NK-92 (cell line): Measurements from ENCODE around the gene MYH3.
"Not testable (repeated sequence)": the region's sequence is repeated elsewhere in the genome, so short reads cannot be mapped to it uniquely, and the experiment has no call there.

ENCODE experiments used
- DNase-seq: peaks from one replicate; lab custom pipeline; 2025; ENCODE audit not compliant: unreplicated experiment; lab: John Stamatoyannopoulos, UW

MYH3 gene

DNA sequence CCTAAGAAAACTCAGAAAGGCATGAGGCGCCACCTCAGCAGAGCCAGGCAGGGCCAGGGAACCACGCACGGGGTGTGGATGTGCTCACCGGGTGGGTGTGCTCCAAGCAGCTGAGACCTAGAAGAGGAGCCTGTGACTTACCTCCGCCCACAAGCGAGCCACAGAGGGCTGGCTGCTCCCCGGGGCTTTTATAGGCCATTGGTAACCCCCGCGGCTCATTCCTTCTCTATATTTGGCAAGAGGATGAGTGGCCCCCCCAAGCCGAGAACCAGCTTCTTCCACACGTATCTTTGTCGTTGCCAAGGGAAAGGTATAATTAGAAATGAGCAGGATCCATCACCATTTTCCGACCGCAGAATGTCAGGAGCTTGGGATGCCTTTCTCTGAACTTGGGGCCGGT is at the start of gene MYH3:
MYH3 (minus strand) TSS at position 162 of the 400 bp plus-strand sequence. CDS start 2,245 bp downstream, outside the sequence.
- no peak for DNase-seq

DNA sequence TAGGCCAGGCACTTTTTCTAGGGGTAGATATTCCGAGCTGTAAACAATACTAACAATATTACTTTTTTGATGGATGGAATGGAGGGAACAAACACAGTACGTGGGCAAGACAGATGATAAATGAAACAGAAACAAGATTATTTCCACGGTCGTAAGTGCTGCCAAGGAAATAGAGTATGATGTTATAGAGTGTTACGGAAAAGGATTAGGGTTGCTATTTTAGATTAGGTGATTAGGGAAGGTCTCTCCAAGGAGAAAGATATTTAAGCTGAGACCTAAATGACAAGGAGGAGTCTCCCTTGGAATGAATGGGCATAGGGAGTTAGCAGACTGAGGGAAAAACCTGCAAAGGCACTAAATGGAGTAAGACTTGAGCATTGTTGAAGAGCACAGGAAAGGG is 48.6 kb upstream of the MYH3 start:
- no peak for DNase-seq

DNA sequence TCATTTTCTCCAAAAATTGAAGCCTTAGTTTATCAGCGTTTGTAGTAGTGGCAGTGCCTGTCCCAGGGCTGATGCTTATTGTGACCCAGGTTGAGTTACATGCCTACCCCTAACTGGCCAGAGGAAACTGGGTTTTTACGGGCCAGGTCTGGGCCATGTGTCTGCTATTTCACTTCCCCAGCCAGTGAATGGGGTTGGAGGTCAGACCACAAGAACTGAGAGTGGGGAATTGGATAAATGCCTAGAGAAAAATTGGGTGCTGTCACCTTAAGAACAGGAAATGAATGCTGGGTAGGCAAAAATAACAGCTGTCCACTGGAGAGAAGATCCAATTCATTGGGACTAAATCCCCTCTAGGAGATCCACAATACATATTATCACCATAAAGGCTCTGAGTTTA is 45.5 kb upstream of the MYH3 start:
- DNase-seq, result no peak

DNA sequence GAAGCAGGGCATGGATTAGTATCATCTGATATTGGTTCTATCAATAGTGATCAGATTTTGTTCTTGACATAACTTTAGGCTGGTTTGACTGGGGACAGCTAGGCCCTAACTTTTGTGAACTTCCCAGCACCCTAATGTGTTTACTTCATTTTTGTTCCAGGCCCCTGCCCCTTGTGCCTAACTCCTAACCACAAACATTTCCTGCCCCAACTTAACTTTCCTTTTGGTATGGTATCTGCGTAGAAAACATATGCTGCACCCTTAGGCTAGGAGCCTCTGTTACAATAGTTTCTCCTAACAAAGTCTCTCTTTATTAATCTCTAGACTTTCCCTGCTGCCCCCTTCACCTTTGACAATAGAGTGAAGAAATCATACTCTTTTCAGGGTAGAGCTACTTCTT is 42.7 kb upstream of the MYH3 start:
- no peak for DNase-seq

DNA sequence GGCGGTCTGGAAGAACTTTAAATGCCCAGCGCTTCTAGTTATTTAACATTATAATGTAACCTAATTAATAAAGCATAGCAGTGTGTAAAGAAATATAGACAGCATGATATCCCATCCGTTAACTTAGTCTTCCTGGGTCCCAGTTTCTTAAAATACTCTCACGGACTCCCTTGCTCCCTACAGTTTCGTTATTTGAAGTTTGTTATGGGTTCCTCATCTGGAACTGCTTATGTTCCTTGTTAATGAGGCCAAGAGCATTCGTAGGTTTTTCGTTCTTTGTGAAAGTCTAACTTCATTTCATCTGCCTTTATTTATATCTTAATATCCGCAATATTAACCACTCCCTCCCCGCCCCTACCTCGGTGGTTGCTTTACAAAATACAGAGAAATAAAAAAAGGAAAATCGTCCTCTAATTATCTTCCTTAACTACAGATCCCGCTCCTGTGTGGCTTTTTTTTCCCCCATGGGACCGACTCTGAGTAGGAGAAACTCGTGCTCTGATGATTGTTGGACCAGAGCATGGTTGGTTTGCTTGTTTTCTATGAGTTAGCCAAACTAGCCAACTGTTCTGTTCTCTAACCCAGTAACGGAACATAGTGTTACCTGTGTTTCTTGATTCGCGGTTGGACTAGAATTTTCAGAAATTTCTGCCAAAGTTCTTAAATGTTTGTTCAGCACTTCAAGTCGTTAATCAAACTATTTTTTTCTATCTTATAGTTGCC is 41.1 kb upstream of the MYH3 start:
- DNase-seq, result no peak

DNA sequence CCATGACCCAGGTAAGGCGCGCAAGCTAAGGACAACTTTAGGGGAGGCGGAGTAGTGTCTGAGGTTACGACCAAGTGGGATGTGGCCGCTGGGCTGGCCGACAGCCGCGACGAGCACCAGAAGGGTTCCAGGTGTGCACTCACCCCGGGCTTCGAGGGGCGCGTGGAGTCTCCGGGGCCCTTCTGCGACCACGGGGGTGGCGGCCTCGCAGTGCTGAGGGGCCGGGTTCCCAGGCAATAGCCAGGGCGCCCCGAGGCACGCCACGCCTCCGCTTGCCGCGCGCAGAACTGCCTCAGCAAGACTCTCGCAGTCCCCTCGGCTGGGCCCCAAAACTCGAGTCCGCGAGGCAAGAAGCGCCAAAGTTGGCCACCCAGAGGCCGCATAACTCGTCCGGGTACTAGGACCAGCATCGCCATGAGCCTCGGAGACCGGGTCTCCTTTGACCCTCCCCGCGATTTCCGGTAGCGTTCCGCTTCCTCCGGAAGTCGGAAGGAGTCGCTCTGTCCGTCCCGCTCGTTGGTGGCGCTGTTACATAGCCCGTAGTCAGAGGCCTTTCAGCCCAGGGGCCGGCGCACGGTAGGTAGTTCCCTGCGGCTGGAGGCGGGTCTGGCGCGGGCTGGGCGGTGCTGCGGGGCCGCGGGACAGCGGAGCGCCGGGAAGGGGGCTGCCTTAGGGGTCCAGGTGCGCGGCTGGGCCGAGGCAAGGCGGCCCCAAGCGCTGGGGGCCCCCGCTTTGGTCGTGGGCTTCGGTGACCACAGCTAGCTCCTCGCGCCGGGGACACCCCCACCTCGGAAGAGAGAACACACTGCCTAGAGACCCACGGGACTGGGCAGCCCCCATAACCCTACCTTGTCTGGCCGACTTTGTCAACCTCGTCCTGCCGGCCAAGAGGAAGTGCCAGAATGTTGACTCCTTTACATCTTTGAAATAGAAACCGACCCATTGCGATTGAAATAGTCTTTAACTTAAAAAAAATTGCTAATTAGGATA is 40.3 kb upstream of the MYH3 start, which contains the start of the genes ADPRM and SCO1:
ADPRM (plus strand) TSS at position 503 of the 990 bp plus-strand sequence. CDS start 7,333 bp downstream, outside the sequence.
SCO1 (minus strand) TSS at position 442 of the 990 bp plus-strand sequence; CDS start at position 416, 26 bp downstream.
- peak; percentile 34 for DNase-seq

DNA sequence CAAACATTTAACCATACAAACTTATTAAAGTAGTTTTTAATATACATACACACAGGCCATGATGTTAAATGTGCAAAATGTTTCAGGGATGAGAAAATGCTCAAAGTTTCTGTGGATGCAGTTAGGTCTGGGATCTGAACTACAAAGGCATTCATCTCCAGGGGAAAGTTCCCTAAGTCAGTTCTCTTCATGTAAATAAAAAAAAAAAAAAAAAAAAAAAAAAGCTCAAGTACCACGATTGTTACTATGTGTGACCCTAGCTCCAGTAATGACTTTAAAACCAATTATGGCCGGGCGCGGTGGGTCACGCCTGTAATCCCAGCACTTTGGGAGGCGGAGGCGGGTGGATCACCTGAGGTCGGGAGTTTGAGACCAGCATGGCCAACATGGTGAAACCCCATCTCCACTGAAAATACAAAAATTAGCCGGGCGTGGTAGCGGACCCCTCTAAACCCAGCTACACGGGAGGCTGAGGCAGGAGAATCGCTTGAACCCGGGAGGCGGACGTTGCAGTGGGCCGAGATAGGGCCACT is 38.8 kb upstream of the MYH3 start:
- DNase-seq, result not testable (repeated sequence)

DNA sequence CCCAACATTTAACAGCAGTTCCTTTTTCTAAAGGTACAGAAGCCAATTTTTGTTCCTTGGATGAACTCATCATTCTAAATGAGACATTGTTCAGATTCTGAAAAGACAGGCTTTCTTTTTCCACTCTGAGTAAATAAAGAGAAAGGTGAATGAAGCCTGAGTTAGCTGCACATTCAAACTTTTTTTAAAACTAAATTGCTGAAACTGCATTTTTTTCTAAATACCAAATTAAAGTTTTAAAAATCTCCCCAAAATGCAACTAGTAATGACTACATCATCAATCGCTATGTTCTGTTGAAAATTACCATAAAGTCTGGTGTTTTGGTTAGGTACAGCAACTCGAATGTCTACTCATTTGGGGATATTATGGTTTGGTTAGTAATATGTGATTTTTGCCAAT is 30.4 kb upstream of the MYH3 start:
- DNase-seq, result no peak

DNA sequence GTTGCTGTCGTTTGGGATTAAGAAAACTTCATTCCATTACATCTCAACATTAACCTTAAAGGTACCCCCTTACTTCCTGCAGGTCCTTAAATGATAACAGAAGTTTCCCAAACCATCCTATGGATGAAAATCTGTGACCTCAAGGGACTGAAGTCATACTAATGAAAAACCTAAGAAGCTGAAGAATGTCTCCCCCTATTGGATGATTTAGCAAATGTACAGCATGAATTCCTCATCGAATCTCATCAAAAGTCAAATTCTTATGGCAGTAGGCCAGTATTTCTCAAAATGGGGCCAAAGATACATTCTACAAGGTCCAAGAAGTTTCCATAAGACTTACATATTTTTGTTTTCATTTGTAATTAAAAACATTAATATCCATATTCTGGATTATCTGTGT is 26.7 kb upstream of the MYH3 start:
- no peak for DNase-seq

DNA sequence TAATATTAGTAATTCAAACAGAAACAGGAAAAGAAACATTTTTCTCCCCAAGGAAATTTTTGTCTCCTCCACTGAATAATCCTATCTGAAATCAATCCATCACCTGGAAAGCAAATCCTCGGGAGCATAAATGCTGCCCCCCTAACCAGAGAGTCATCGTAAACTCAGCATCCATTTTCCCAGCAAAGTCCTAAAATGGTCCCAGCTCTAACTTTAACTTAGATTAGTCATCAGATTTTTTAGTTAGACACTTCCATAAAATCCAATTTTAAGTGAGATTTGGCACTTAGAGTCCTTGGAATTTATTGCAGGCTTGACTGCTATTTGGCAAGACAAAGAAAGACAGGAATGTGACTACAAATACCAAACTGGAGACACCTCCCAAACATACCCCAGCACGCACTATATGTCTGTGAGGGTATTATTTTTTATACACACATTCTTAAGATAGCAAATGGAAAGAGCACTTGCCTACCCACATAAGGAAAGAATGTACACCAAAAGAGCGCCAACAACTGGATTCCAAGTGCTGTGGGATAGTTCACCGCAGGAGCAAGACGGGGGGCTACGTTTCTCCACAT is 24.8 kb upstream of the MYH3 start:
- DNase-seq, result no peak

DNA sequence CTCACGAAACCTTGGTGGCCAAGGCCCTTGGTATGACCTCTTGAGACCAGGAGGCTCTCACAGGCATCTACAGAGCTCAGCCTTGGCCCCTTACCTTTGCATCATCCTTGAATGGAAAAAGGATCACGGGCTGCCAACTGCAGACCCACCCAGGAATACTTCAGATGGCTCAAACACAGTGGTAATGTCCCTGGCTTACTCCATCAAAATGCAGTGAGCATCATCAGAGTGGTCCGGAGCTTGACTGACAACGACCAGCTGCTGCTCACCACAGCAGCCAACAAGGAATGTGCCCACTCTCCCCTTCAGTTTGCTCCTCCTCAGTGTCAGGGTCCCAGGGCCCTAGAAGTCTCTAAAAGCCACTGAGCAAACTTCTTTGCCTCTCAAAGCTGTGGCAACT is 17.6 kb upstream of the MYH3 start:
- DNase-seq, result no peak

DNA sequence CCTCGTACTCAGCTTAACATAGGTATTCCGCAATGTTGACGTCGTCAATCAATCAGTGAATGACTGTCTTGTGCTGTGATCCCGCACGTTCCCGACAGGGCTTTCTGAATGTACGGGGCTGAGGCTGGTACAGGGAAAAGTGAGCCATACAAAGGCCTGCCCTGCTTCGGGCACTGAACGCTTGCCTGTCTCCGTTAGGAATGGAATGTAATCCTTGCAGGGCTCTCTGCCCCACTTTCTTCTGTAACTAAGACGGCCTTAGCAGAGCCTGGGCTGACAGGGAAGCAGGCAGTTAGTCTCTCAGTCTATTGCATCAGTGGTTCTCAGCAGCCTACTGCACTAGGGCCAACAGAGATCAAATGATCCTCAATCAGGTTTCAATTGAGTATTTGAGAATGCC is 16.2 kb upstream of the MYH3 start:
- no peak for DNase-seq

DNA sequence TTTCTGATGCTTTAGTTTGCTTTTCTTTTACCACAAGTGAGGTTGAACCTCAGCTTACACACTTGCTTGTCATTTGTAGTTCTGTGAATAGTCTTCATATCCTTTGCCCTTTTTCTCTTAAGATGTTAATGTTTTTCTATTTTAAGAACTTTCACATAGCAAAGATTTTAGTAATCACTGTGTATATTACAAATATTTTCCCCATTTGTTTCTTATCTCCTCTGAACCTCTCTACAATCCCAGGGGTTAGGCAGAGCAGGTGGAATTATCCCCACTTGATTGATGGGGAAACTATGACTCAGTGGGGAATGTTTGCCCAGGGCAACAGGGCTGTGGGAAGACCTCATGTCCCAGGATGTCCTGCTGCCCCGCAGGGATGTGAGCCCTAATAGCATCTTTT is 11.7 kb upstream of the MYH3 start:
- no peak for DNase-seq

DNA sequence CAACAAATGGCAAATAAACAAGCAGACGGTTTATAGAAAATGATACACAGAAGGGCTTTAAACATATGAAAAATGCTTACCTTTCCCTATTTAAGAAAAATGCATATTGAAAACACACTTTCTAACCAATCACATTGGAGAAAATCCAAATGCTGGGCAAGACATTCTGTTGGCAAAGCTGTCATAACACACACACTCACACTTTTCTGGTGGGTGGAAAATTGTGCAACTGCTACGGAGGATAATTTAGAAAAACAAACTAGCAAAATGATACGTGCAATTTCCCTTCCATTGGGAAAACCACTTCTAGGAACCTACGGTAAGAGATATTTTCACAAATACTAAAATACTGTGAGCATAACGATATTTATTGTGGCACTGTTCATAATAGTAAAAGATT is 9.8 kb upstream of the MYH3 start:
- no peak for DNase-seq

DNA sequence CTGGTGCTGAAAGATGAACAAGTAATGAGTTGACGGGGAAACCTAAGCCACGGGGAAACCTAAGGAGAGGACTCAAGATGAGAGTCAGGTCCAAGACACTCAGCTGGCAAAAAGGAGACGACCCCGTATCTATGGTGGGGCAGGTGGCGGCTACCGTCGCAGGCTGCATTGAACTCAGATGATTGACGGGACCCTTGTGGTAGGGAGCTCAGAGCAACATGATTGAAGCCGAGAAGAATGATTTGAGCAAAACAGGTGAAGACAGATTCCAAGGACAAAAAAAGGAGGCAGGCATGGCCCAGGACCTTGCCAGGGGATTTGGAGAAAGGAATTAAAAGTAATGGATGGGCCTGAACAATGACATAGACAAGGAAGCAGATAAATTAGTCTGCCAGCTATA is 7.5 kb upstream of the MYH3 start:
- DNase-seq, result no peak

DNA sequence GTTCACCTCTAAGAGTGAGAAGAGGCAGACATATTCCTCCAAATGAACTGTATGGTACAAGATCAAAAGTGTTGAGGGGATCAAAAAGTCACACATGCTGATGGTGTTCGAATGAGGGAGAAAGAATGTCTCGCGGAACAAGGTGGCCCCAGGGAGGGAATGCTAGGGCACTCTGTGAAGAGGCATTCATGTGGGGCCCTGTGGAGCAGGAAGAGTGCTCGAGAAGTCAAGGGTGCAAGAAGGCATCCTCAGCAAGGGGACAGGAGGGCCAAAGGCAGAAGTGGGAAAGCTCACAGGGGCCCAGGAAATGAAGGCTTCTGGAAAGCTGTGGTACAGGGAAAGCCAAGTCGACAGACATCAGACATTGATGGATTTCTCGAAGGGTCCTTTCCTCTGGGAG is 6.1 kb upstream of the MYH3 start:
- DNase-seq, result no peak

DNA sequence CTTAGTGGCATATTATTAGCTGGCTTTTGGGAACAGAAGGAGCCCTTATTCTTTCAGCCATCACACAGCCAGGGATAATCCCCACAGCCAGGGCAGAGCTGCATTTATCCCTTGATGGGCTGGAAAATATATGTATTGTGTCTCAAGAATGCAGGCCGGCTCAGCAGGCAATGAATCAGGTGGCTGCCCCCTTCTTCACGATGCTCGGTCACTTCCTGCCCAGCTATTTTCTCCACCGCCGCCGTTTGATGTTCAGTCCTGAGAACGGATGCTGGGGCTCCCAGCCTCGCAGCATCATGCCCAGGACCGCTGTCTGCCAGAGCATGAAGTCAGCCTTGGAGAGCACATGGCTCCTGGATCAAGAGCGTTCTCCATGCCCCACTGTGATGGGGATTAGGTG is 4.3 kb upstream of the MYH3 start:
- no peak for DNase-seq

DNA sequence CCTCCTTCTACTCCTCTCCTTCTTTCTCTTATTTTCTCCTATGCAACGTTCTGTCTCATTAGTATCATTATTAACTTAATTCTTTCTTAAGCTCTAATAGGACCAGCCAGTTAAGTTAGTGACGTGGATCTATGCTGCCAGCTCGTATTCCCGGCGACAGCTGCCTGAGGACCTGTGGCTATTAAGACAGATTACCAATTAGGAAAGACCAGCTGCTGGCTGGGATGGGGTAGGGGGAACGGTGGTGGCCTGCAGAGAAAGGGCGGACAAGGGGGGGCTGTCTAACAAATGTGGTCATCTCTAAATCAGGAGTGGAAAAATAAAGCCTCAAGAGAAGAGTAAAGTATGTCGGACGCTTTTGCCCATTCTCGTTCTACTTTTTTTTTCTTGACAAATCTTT is 770 bp upstream of the MYH3 start:
- no peak for DNase-seq

DNA sequence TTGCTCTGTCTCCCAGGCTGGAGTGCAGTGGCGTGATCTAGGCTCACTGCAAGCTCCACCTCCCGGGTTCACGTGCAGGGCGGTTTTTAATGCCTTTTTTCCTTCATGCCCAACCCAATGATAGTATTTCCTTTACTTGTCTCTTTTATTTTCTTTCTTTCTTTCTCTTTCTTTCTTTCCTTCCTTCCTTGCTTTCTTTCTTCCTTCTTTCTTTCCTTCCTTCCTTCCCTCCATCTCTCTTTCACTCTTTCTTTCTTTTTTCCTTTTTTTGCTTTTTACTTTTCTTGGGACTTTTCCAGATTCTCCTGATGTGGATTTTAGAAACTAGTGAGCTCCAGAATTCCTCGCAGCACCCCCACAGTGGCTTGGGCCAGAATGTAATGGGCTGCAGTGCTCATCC is 3.1 kb downstream of the MYH3 start:
- DNase-seq, result no peak

DNA sequence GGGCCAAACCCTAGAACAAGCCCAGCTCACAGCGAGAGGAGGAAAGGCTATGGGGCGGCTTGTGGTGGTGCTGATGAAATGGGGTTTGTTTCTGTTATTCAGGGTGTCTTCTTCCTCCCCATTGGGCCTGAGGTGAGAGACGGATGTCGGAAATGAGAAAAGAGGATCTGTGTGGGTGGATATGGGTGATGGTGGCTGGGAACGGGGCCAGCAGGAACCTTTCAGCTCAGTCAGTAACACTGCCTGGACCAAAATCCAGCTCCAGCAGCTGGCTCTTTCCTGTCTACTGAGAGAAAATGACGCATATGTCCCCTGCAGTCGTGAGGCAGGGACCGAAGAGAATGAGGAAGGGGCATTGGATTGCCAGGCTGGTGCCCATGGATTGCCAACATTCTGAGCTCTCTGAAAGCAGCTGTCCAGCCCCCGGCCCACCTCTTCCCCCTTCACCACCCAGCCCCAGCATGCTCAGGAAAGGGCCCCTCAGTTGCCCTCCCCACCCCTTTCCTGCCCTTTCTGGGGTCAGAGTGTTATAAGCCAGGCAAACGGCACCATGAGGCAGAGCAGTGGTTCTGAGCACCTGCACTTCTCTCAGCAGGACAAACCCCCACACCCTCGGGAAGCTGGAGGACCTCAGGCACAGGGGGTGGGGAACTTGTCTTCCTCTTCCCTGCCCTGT is 4.0 kb downstream of the MYH3 start:
- no peak for DNase-seq

DNA sequence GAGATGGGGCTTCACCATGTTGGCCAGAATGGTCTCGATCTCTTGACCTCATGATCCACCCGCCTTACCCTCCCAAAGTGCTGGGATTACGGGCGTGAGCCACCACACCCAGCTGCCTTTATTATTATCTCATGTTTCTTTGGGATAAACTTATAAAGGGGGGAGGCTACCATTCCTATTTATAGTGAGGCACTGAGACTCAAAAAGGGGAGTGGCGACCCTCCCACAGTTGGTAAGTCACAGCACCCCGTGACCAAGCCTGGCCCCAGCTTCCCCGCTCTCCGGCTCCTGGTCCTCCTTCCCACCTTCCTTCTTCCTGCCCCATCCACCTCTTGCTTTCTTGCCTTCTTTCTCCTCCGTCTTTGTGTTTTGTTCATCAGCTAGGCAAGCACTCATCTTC is 5.2 kb downstream of the MYH3 start:
- DNase-seq, result no peak
